Measurements from ENCODE around the gene PKDCC.

DNA sequence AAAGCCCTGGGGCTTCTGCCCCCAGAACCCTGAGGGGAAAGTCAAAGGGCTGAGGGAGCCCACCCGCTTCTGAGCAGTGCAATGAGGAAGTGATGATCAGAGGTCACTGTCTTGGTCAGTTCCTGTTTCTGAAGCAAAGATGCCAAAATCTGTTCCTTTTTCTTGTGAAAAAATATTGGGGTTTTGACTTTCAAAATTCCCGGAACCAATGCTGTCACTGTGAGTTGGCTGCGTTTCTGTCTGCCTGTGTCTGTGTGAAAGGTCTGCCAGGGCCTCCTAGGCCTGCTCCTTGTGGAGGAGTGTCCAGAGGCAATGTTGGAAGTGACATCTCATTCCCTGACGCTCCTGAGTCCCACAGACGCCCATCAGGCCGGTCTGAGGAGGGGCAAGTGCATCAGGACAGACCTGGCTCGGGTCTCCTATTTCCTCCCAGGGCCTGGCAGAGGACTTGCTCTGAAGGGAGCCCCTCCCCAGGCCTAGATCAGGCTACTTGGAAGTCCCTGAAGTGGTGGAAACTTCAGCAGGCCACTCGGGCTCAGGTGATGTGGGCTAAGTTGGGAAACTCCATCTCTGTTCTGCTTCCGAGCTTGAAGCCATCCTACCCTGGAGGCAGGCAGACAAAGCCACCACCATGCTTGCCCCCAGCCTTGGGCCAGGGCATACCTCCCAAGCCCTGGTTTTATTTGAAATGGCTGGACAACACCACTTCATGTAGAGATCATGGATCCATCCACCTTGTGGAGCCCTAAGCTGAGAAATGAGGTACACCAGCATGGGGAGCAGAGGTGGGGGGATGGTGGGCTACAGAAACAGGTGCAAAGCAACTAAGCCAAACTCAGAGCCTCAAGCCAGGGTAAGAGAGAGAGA is 51.0 kb downstream of the PKDCC start:
- TF ChIP-seq, protein P1, sequence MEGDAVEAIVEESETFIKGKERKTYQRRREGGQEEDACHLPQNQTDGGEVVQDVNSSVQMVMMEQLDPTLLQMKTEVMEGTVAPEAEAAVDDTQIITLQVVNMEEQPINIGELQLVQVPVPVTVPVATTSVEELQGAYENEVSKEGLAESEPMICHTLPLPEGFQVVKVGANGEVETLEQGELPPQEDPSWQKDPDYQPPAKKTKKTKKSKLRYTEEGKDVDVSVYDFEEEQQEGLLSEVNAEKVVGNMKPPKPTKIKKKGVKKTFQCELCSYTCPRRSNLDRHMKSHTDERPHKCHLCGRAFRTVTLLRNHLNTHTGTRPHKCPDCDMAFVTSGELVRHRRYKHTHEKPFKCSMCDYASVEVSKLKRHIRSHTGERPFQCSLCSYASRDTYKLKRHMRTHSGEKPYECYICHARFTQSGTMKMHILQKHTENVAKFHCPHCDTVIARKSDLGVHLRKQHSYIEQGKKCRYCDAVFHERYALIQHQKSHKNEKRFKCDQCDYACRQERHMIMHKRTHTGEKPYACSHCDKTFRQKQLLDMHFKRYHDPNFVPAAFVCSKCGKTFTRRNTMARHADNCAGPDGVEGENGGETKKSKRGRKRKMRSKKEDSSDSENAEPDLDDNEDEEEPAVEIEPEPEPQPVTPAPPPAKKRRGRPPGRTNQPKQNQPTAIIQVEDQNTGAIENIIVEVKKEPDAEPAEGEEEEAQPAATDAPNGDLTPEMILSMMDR (IDR thresholded peaks at IDR 0.05; ENCODE audit: low read depth, low read length, missing input control), result no peak
- TF ChIP-seq REST (IDR thresholded peaks at IDR 0.05) (no peak), SP1 (IDR thresholded peaks at IDR 0.05) (no peak), YY1 (IDR thresholded peaks at IDR 0.05) (no peak), TAF1 (conservative IDR thresholded peaks at IDR 0.05) (no peak), EGR1 (IDR thresholded peaks at IDR 0.05; ENCODE audit: low read depth in 2 of 2) (no peak), JUND (IDR thresholded peaks at IDR 0.05) (no peak), ATF3 (IDR thresholded peaks at IDR 0.05) (no peak), RXRA (IDR thresholded peaks at IDR 0.05) (no peak)

All from liver (tissue), 3 donors.